LNCAP (cell line): Measurements from ENCODE around the gene RNLS.

Source experiments
- TF ChIP-seq, protein P1 (sequence below): fragments of 450-650 bp; IDR thresholded peaks from 2 replicates; pipeline ENCODE4 v1.5.1; 2017; ENCODE audit warnings: mild to moderate bottlenecking

RNLS gene

GRCh38 chr10:88608780-88609179 lies 25.7 kb upstream of the RNLS start:
- TF ChIP-seq, protein P1, sequence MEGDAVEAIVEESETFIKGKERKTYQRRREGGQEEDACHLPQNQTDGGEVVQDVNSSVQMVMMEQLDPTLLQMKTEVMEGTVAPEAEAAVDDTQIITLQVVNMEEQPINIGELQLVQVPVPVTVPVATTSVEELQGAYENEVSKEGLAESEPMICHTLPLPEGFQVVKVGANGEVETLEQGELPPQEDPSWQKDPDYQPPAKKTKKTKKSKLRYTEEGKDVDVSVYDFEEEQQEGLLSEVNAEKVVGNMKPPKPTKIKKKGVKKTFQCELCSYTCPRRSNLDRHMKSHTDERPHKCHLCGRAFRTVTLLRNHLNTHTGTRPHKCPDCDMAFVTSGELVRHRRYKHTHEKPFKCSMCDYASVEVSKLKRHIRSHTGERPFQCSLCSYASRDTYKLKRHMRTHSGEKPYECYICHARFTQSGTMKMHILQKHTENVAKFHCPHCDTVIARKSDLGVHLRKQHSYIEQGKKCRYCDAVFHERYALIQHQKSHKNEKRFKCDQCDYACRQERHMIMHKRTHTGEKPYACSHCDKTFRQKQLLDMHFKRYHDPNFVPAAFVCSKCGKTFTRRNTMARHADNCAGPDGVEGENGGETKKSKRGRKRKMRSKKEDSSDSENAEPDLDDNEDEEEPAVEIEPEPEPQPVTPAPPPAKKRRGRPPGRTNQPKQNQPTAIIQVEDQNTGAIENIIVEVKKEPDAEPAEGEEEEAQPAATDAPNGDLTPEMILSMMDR: no peak

- TF ChIP-seq, protein P1: no peak
These were observed 25.1 kb upstream of the RNLS start for GRCh38 chr10:88608052-88608732.

DNA sequence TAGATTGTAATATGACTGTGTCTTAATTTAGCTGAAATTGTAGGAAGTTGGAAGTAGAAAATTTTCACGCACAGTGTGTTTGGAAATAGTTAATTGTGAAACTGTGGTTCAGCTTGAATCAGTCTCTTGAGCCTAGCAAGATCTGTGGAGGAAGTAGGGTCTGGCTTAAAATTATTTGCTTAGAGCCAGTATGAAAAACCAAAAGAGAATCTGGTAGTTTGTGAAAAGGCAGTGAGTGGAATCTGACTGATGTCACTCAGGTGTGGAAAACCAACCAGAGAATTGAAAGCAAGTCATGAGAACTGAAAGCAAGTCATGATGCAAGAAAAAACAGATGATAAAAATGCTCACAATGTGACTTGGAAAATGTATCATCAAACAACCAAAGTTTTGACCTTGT lies 14.9 kb upstream of the RNLS start:
- TF ChIP-seq, protein P1: no peak

- TF ChIP-seq, protein P1: no peak
These were observed 11.4 kb upstream of the RNLS start for GRCh38 chr10:88594482-88594881.

- TF ChIP-seq, protein P1: no peak
These were observed 9.8 kb upstream of the RNLS start for GRCh38 chr10:88592906-88593305.

GRCh38 chr10:88592381-88592780 lies 9.3 kb upstream of the RNLS start:
- TF ChIP-seq, protein P1: no peak

DNA sequence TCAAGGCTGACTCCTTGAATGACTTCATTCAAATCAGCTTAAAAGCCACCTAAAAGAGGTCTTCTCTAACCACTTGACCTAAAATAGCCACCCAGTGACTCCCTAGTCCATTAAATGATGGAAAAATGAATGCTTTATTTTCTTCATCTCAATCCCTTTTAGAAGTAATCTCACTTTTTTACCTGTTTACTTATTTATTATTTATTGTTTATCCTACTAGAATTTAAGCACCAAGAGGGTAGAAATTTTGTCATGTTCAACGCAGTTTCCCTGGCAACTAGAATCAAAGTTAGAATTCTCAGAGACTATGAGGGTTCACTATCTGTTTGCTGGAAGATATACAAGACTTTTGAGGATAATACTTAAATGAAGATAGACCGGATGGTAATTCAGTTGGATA lies 3.3 kb upstream of the RNLS start, which contains the start of gene LIPJ:
Gene LIPJ, plus strand, starts transcription at position 301 of the 400 bp plus-strand sequence. CDS start 3,926 bp downstream, outside the sequence.
- TF ChIP-seq, protein P1: no peak

DNA sequence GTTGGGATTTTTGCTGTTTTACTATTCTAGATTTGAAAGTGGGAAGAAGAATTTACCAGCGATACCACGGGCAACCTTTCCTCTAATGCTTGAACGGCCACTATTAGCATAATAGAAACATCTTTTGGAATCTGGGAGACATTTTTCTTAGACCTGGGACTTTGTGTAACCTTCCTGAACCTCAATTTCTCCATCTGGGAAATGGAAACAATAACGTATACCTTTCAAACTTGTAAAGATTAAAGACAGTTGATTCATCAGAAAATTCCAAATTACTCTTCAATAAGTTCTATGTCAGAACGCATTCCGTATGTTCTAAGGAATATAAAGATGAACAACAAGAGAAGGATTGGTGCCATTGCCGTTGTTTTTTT lies 453 bp upstream of the RNLS start:
- TF ChIP-seq, protein P1: no peak
